Activated CD8-positive, alpha-beta memory T cell treated with anti-CD3 and anti-CD28 coated beads for 24 hours (primary cell): Measurements from ENCODE around the gene C7orf57.
"Not testable (repeated sequence)": the region's sequence is repeated elsewhere in the genome, so short reads cannot be mapped to it uniquely, and the experiment has no call there.

Experiments
- DNase-seq: peaks from one replicate; pipeline ENCODE4 v3.0.0-alpha.2; 2020

The C7orf57 gene

GRCh38 chr7:48038815-48039506, 3.6 kb downstream of the C7orf57 start:
- no peak for DNase-seq

- no peak for DNase-seq
Measured at GRCh38 chr7:48040944-48041652, 5.8 kb downstream of the C7orf57 start.

GRCh38 chr7:48041653-48041970, 6.3 kb downstream of the C7orf57 start:
- DNase-seq: no peak

GRCh38 chr7:48042216-48042615, 6.9 kb downstream of the C7orf57 start:
- no peak for DNase-seq

GRCh38 chr7:48042636-48043035, 7.3 kb downstream of the C7orf57 start:
- no peak for DNase-seq

- DNase-seq: no peak
Measured at GRCh38 chr7:48045195-48045765, 9.9 kb downstream of the C7orf57 start.

GRCh38 chr7:48046458-48046857, 11.1 kb downstream of the C7orf57 start:
- no peak for DNase-seq

- DNase-seq: no peak
Measured at GRCh38 chr7:48048113-48048512, 12.8 kb downstream of the C7orf57 start.

- no peak for DNase-seq
Measured at GRCh38 chr7:48049850-48050249, 14.5 kb downstream of the C7orf57 start.

GRCh38 chr7:48052748-48053147, 17.4 kb downstream of the C7orf57 start:
- DNase-seq: no peak

GRCh38 chr7:48053736-48054135, 18.4 kb downstream of the C7orf57 start:
- DNase-seq: no peak

- DNase-seq: no peak
Measured at GRCh38 chr7:48058990-48059389, 23.6 kb downstream of the C7orf57 start.

GRCh38 chr7:48059706-48060105, 24.4 kb downstream of the C7orf57 start:
- DNase-seq: no peak

- DNase-seq: no peak
Measured at GRCh38 chr7:48063985-48064384, 28.6 kb downstream of the C7orf57 start.

- DNase-seq: no peak
Measured at GRCh38 chr7:48067475-48067874, 32.1 kb downstream of the C7orf57 start.

GRCh38 chr7:48074204-48074654, 38.9 kb downstream of the C7orf57 start:
- no peak for DNase-seq

GRCh38 chr7:48077423-48077822, 42.1 kb downstream of the C7orf57 start:
- DNase-seq: no peak

- no peak for DNase-seq
Measured at GRCh38 chr7:48078470-48078869, 43.1 kb downstream of the C7orf57 start.

- not testable (repeated sequence) for DNase-seq
Measured at GRCh38 chr7:48082378-48082777, 47.0 kb downstream of the C7orf57 start.

GRCh38 chr7:48083114-48083830, 47.9 kb downstream of the C7orf57 start:
- no peak for DNase-seq

GRCh38 chr7:48084727-48085432, 49.5 kb downstream of the C7orf57 start:
- peak; percentile 81 for DNase-seq

- DNase-seq: no peak
Measured at GRCh38 chr7:48085433-48085791, 50.1 kb downstream of the C7orf57 start.

GRCh38 chr7:48085942-48086341, 50.6 kb downstream of the C7orf57 start:
- no peak for DNase-seq
